Hematopoietic multipotent progenitor cell treated with erythropoietin and hydrocortisone succinate and interleukin-3 and kit ligand, for 15 days (in vitro differentiated cells): Measurements from ENCODE around the gene TBC1D5.
"Not testable (repeated sequence)": the region's sequence is repeated elsewhere in the genome, so short reads cannot be mapped to it uniquely, and the experiment has no call there.

Source experiments
- DNase-seq: peaks from one replicate; pipeline ENCODE4 v3.0.0-alpha.2; 2015; ENCODE audit warnings: low spot score

TBC1D5 gene

GRCh38 chr3:17133632-17134545 lies 608.5 kb downstream of the TBC1D5 start:
- DNase-seq, result no peak

GRCh38 chr3:17132286-17133115 lies 609.9 kb downstream of the TBC1D5 start:
- no peak for DNase-seq

DNA sequence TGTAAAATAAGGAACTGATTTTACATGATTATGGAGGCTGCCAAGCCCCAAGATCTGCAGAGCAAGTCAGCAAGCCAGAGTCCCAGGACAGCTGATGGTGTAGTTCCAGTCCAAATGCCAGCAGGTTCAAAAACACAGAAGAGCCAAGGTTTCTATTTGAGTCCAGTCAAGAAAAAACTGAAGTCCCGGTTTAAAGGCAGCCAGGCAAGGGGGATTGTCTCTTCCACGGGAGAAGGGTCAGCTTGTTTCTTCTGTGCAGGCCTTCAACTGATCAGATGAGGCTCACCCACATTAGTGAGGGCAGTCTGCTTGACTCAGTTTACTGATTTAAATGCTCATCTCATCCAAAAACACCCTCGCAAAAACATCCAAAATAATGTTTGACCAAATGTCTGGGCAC lies 611.5 kb downstream of the TBC1D5 start:
- DNase-seq, result no peak

- DNase-seq, result no peak
These were observed 612.9 kb downstream of the TBC1D5 start for GRCh38 chr3:17129556-17129955.

DNA sequence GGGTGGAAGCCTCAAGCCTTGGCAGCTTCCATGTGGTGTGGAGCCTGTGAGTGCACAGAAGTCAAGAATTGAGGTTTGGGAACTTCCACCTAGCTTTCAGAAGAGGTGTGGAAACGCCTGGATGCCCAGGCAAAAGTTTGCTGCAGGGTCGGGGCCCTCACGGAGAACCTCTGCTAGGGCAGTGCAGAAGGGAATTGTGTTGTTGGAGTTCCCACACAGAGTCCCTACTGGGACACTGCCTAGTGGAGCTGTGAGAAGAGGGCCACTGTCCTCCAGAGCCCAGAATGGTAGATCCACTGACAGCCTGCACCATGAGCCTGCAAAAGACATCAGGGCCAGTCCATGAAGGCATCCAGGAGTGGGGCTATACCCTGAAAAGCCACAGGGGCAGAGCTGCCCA lies 613.8 kb downstream of the TBC1D5 start:
- DNase-seq, result not testable (repeated sequence)

GRCh38 chr3:17125738-17126442 lies 616.5 kb downstream of the TBC1D5 start:
- DNase-seq, result no peak

DNA sequence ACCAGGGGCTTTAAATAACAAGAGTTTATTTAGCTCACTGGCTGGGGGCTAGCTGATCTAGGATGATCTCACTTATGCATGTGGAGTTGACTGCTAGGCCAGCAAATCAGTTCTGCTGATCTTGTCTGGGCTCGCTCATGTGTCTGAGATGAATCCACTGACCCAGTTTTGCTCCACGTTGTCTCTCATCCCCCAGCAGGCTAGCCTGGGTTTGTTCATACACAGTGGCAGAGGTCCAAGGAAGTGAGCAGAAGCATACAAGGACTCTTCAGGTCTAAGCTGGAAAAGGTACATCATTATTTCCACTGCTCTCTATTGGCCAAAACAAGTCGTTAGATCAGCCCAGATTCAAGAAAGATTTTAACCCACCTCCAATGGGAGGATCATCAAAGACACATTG lies 619.7 kb downstream of the TBC1D5 start:
- DNase-seq, result no peak

- DNase-seq, result no peak
These were observed 621.1 kb downstream of the TBC1D5 start for GRCh38 chr3:17121336-17121735.

DNA sequence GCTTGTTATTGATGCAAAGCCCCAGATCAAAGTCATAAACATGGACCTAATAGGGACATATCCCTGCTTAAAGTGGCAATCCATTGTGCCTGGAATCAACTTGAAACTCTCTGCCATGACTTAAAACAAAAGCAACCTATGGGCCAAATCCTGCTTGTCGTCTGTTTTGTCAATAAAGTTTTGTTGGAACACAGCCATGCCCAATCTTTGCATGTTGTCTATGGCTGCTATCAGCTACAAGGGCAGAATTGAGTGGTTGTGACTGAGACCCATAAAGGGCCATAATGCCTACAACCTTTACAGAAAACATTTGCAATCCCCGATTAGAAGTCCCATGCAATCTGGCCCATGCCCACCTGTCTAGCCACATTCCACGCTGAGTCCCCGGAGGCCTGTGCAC lies 622.3 kb downstream of the TBC1D5 start:
- no peak for DNase-seq

DNA sequence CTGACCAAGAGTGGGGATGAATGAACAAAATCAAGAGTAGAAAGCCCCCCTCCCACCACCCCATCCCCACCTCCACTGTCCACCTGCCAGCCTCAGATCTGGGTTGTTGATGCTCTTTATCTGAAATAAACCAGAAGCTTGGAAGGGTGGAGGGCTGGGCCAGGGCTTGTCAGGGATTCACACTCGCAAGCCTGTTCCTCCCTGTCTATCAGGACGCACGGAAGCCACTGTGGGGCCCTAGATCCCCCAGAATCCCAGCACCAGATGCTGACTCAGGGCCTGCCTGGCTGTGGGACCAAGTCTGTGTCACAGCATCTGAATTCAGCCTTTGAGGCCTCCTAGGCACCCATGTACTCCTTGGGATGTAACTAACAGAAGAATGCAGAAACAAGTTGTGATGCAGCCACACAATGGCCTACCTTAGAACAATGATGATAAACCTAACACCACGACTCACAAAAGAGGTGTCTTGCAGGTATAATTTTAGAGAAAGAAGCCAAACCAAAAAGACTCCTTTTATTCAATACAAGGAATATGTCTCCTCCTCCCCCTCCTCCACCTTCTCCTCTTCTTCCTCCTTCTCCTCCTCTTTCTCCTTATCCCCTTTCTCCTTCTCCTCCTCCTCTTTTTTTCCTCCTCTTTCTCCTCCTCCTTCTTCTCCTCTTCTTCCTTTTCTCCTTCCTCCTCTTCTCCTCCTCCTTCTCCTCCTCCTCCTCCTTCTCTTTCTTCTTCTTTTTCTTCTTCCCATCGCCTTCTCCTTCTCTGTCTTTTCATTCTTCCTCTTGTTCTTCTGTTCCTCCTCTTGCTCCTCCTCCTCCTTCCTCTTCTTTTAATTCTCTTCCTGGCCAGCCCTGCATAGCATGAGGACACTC lies 623.0 kb downstream of the TBC1D5 start:
- DNase-seq, result no peak

- no peak for DNase-seq
These were observed 623.7 kb downstream of the TBC1D5 start for GRCh38 chr3:17118771-17119170.

DNA sequence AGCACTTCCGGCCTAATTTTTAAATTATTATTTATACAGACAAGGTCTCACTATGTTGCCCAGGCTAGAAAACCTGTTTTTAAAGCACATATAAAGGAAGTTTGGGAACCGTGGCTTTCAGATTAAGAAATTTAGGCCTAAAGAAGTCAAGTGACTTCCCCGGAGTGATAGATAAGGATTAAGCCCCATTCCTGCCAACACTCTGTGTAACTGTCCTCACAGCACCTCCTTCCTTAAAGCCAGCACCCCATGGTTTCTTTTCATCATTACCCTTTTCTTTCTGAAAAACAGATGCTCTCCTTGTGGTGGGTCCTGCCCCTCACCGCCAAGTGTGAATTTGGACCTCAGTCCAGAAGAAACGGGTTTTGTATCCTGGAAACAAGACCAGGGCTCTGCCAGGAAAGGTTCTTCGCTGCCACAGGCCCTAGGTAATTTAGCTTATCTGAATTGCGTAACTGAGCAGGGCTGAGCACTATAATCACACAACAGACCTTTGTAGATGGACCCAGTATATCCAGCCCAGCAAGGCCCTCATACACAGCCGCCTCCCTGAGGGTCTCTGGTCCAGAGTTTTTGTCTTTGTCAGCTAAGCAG lies 626.3 kb downstream of the TBC1D5 start:
- DNase-seq, result no peak

GRCh38 chr3:17115186-17115585 lies 627.2 kb downstream of the TBC1D5 start:
- DNase-seq, result no peak

DNA sequence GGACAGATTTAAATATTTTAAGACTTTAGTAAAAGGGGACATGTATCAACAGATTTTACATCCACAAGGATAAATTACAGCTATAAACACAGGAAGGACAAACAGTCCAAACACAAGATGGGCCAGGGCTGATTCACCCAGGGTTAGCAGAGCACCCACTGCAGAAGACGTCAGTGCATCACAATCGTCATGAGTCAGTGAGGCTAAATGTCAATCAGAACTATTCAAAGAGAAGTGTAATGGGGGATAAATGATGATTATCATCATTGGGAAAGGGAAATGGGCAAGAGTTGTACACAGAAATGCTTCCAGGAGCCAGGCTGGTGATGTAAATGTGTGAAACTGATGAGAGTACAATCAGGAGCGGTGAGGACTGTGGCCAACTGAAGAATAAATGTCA lies 630.8 kb downstream of the TBC1D5 start:
- no peak for DNase-seq

DNA sequence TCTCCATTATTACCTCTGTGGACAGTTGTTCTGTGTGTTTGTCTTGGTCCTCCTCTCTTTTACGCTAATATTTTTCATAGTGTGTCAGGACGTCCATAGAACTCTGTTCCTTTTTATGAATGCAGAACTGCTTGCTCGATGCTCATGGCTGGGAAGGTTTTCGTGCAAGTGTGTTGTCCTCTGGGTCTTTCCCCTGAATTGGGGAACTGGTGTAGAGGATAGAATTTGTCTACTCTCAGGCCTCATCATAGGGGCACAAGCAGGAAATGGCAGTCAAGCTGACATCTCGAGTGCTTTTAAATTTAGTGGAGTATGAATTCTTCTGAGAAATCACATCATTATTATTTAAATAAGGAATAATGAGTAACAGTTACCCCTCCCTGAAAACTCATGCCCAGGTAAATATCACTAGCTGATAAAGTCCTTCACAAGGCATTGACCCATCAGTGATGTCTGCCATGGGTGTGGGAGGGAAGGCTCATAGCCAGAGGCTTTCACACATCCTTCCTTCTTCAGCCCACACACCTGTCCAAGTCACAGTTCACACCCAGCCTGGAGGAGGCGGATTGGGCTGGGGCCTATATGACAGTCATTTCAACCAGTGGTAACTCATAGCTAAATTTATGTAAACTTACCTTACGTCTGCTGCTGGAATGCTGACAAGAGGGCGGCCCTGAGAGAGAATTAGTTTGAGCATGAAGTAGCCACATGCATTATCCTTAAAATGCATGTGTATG lies 631.6 kb downstream of the TBC1D5 start:
- no peak for DNase-seq
